Activated naive CD4-positive, alpha-beta T cell treated with anti-CD3 and anti-CD28 coated beads for 36 hours (primary cell): ENCODE results near the gene GBF1. TPM values are rescaled to one million over a fixed set of nuclear protein-coding genes. Genes with fewer than 3 reads are reported as not detected.
A peak's percentile ranks its signal among the peaks of the same experiment; 100 is the strongest.

Experiments
- CTCF ChIA-PET: fragments of 350-600 bp; sonication (Branson Sonifier 250); formaldehyde crosslinking; loops from one replicate; lab custom pipeline; 2021; ENCODE audit warnings: antibody characterized with exemption; lab: Charles Lee
- DNase-seq: peaks from one replicate; pipeline ENCODE4 v3.0.0-alpha.2; 2020
- H3K27ac Mint-ChIP-seq: one replicate; pipeline ENCODE4 v1.8.0; 2021; ENCODE audit warnings: mild to moderate bottlenecking, mixed read lengths
- H3K27me3 Mint-ChIP-seq: one replicate; pipeline ENCODE4 v1.8.0; 2021; ENCODE audit warnings: low read depth, mixed read lengths
- H3K36me3 Mint-ChIP-seq: one replicate; pipeline ENCODE4 v1.8.0; 2021; ENCODE audit warnings: low read depth, mixed read lengths
- H3K4me1 Mint-ChIP-seq: one replicate; pipeline ENCODE4 v1.8.0; 2021; ENCODE audit warnings: low read depth, mixed read lengths
- H3K4me3 Mint-ChIP-seq: one replicate; pipeline ENCODE4 v1.8.0; 2021; ENCODE audit warnings: mild to moderate bottlenecking, moderate library complexity, mixed read lengths
- H3K9me3 Mint-ChIP-seq: one replicate; pipeline ENCODE4 v1.8.0; 2021; ENCODE audit warnings: mixed read lengths
- intact Hi-C: fragments of 100-400 bp; cut with micrococcal nuclease; formaldehyde crosslinking; loops from one replicate; pipeline ENCODE4 v1.15.1; 2023
- total RNA-seq, 2 experiments: library from RNA; stranded (reverse); gene quantifications; one replicate each; pipeline ENCODE4 v1.2.3, GENCODE V29; 2021

GBF1 gene
- total RNA-seq, 2 experiments from 2014 or later, result 32.1 to 34.5 TPM

GRCh38 chr10:102414749-102415148, 169.4 kb downstream of the GBF1 start:
- Mint-ChIP-seq H3K9me3 (no peaks in the 10 kb centered on the region), H3K36me3 (no peaks in the 10 kb centered on the region), H3K27me3 (peaks cover 27% of the 10 kb centered on the region), H3K4me3 (no peak overlapping the region), H3K27ac (no peak overlapping the region), H3K4me1 (peaks cover 26% of the 10 kb centered on the region)
- CTCF ChIA-PET, result interaction anchor here (1.4 kb wide), 1 partner anchor 15 kb away, joined by 3 read pairs; no protein-coding TSS in a partner anchor
- no peak for DNase-seq
- intact Hi-C loops, result no loop called here

GRCh38 chr10:102416283-102416682, 171.0 kb downstream of the GBF1 start:
- CTCF ChIA-PET, result interaction anchor here (1.4 kb wide), 1 partner anchor 16 kb away, joined by 3 read pairs; no protein-coding TSS in a partner anchor
- intact Hi-C loops, result no loop called here

GRCh38 chr10:102416695-102417094, 171.4 kb downstream of the GBF1 start:
- H3K36me3 Mint-ChIP-seq, result peaks cover 1% of the 10 kb centered on the region
- H3K27ac Mint-ChIP-seq, result no peak overlapping the region
- CTCF ChIA-PET, result no interaction called here
- H3K9me3 Mint-ChIP-seq, result no peaks in the 10 kb centered on the region
- intact Hi-C loops, result no loop called here
- H3K4me3 Mint-ChIP-seq, result no peak overlapping the region
- peaks cover 25% of the 10 kb centered on the region for H3K4me1 Mint-ChIP-seq
- DNase-seq, result no peak
- H3K27me3 Mint-ChIP-seq, result peaks cover 27% of the 10 kb centered on the region

More at GRCh38 chr10:102416283-102416682, 171.0 kb downstream of the GBF1 start:
- H3K36me3 Mint-ChIP-seq, result peaks cover 1% of the 10 kb centered on the region
- no peak for DNase-seq
- H3K27me3 Mint-ChIP-seq, result peaks cover 27% of the 10 kb centered on the region
- no peak overlapping the region for H3K27ac Mint-ChIP-seq
- peaks cover 28% of the 10 kb centered on the region for H3K4me1 Mint-ChIP-seq
- no peak overlapping the region for H3K4me3 Mint-ChIP-seq
- no peaks in the 10 kb centered on the region for H3K9me3 Mint-ChIP-seq

GRCh38 chr10:102418622-102419268, 173.4 kb downstream of the GBF1 start, which contains the start of gene PSD:
PSD (minus strand) TSS chr10:102418785; CDS start chr10:102417038, 1,747 bp downstream.
- H3K9me3 Mint-ChIP-seq, result no peaks in the 10 kb centered on the region
- CTCF ChIA-PET, result no interaction called here

GRCh38 chr10:102419269-102420180, 174.2 kb downstream of the GBF1 start:
- no peak overlapping the region for H3K27ac Mint-ChIP-seq
- CTCF ChIA-PET, result interaction anchor here (0.7 to 5.3 kb wide), 12 partner anchors 8 to 192 kb away, joined by 3 to 49 read pairs (median 6); partner anchors contain the start of genes C10orf95 and NFKB2

More at GRCh38 chr10:102418622-102419268, 173.4 kb downstream of the GBF1 start, which contains the start of gene PSD:
- DNase-seq, result no peak
- peak within 1 kb of the TSS; percentile 95 for H3K4me3 Mint-ChIP-seq
- peaks cover 27% of the 10 kb centered on the region for H3K27me3 Mint-ChIP-seq
- intact Hi-C loops, result no loop called here
- H3K4me1 Mint-ChIP-seq, result peaks cover 30% of the 10 kb centered on the region
- H3K36me3 Mint-ChIP-seq, result peaks cover 1% of the 10 kb centered on the region
- H3K27ac Mint-ChIP-seq, result no peak within 1 kb of the TSS

GRCh38 chr10:102420181-102420713, 174.9 kb downstream of the GBF1 start:
- H3K36me3 Mint-ChIP-seq, result peaks cover 1% of the 10 kb centered on the region
- no peaks in the 10 kb centered on the region for H3K9me3 Mint-ChIP-seq
- CTCF ChIA-PET, result interaction anchor here (0.7 to 5.3 kb wide), 12 partner anchors 8 to 193 kb away, joined by 3 to 49 read pairs (median 6); partner anchors contain the start of genes C10orf95 and NFKB2
- H3K4me3 Mint-ChIP-seq, result peak overlapping the region; percentile 95
- H3K4me1 Mint-ChIP-seq, result peaks cover 30% of the 10 kb centered on the region
- intact Hi-C loops, result loop anchor here (5.0 kb wide), 1 partner anchor 603 kb away; the partner anchor contains the start of gene OGA
- H3K27me3 Mint-ChIP-seq, result peaks cover 25% of the 10 kb centered on the region
- H3K27ac Mint-ChIP-seq, result peak overlapping the region; percentile 91
- DNase-seq, result no peak

More at GRCh38 chr10:102419269-102420180, 174.2 kb downstream of the GBF1 start:
- Mint-ChIP-seq H3K36me3 (peaks cover 1% of the 10 kb centered on the region), H3K9me3 (no peaks in the 10 kb centered on the region), H3K4me3 (peak overlapping the region; percentile 95), H3K4me1 (peaks cover 30% of the 10 kb centered on the region), H3K27me3 (peaks cover 25% of the 10 kb centered on the region)
- peak; percentile 72 for DNase-seq
- intact Hi-C loops, result loop anchor here (5.0 kb wide), 1 partner anchor 602 kb away; the partner anchor contains the start of gene OGA

- CTCF ChIA-PET, result interaction anchor here (0.7 to 6.1 kb wide), 14 partner anchors 9 to 194 kb away, joined by 3 to 49 read pairs (median 8); partner anchors contain the start of genes C10orf95 and NFKB2
- Mint-ChIP-seq H3K4me3 (peak within 1 kb of the TSS; percentile 95), H3K9me3 (no peaks in the 10 kb centered on the region), H3K27ac (peak within 1 kb of the TSS; percentile 91), H3K4me1 (peaks cover 30% of the 10 kb centered on the region), H3K27me3 (peaks cover 21% of the 10 kb centered on the region), H3K36me3 (peaks cover 1% of the 10 kb centered on the region)
- DNase-seq, result peak; percentile 98
- intact Hi-C loops, result loop anchor here (1.0 to 5.0 kb wide), 10 partner anchors 11 to 604 kb away; partner anchors contain the start of genes ACTR1A, CUEDC2 and OGA
These were observed 175.6 kb downstream of the GBF1 start, which contains the start of gene FBXL15 for GRCh38 chr10:102420714-102421506. FBXL15 (plus strand) TSS chr10:102420836; CDS start chr10:102421130, 294 bp downstream.

GRCh38 chr10:102421507-102421756, 176.1 kb downstream of the GBF1 start:
- H3K27ac Mint-ChIP-seq, result no peak overlapping the region
- H3K36me3 Mint-ChIP-seq, result peaks cover 1% of the 10 kb centered on the region
- H3K4me1 Mint-ChIP-seq, result peaks cover 33% of the 10 kb centered on the region
- H3K9me3 Mint-ChIP-seq, result no peaks in the 10 kb centered on the region
- peaks cover 18% of the 10 kb centered on the region for H3K27me3 Mint-ChIP-seq
- intact Hi-C loops, result loop anchor here (1.0 to 5.0 kb wide), 10 partner anchors 11 to 604 kb away; partner anchors contain the start of genes ACTR1A, CUEDC2 and OGA
- peak overlapping the region; percentile 95 for H3K4me3 Mint-ChIP-seq
- CTCF ChIA-PET, result interaction anchor here (0.9 to 6.1 kb wide), 12 partner anchors 10 to 194 kb away, joined by 3 to 49 read pairs (median 12); partner anchors contain the start of genes C10orf95 and NFKB2
- DNase-seq, result no peak

GRCh38 chr10:102421757-102422512, 176.6 kb downstream of the GBF1 start:
- Mint-ChIP-seq H3K27me3 (peaks cover 18% of the 10 kb centered on the region), H3K9me3 (no peaks in the 10 kb centered on the region), H3K36me3 (peaks cover 1% of the 10 kb centered on the region), H3K27ac (peak overlapping the region; percentile 73), H3K4me3 (peak overlapping the region; percentile 95), H3K4me1 (peaks cover 38% of the 10 kb centered on the region)
- peak; percentile 23 for DNase-seq
- CTCF ChIA-PET, result interaction anchor here (0.6 to 6.1 kb wide), 26 partner anchors 9 to 206 kb away, joined by 3 to 49 read pairs (median 5); partner anchors contain the start of genes C10orf95, CUEDC2, ELOVL3 and NFKB2
- intact Hi-C loops, result loop anchor here (1.0 to 5.0 kb wide), 11 partner anchors 10 to 605 kb away; partner anchors contain the start of genes ACTR1A, CUEDC2 and OGA

GRCh38 chr10:102422545-102423129, 177.3 kb downstream of the GBF1 start:
- peak overlapping the region; percentile 73 for H3K27ac Mint-ChIP-seq
- peaks cover 1% of the 10 kb centered on the region for H3K36me3 Mint-ChIP-seq
- H3K9me3 Mint-ChIP-seq, result no peaks in the 10 kb centered on the region
- peaks cover 12% of the 10 kb centered on the region for H3K27me3 Mint-ChIP-seq
- H3K4me3 Mint-ChIP-seq, result peak overlapping the region; percentile 95
- DNase-seq, result peak; percentile 76
- peaks cover 45% of the 10 kb centered on the region for H3K4me1 Mint-ChIP-seq
- intact Hi-C loops, result loop anchor here (1.0 to 5.0 kb wide), 2 partner anchors 57 to 605 kb away; partner anchors contain the start of gene OGA
- CTCF ChIA-PET, result interaction anchor here (0.6 to 6.1 kb wide), 27 partner anchors 9 to 206 kb away, joined by 3 to 49 read pairs (median 5); partner anchors contain the start of genes C10orf95, CUEDC2, ELOVL3 and NFKB2
